Ovary (tissue), 9 donors: ENCODE data around the gene LRP1. TPM values are rescaled to one million over a fixed set of nuclear protein-coding genes. Genes with fewer than 3 reads are reported as not detected.

Source experiments
- DNase-seq, 5 donors: peaks; one replicate each; pipeline ENCODE4 v3.0.0-alpha.2; 2019 to 2020
- H3K27ac ChIP-seq, 2 donors: fragments of 200-600 bp; one replicate each; pipeline versions ENCODE4 v1.5.1 to v1.8.0; 2019 to 2022
- H3K27me3 ChIP-seq: fragments of 200-600 bp; one replicate; pipeline ENCODE4 v1.8.0; 2022
- H3K36me3 ChIP-seq: fragments of 200-600 bp; sonication (generic); one replicate; pipeline ENCODE4 v1.5.1; 2019
- H3K4me1 ChIP-seq: one replicate; pipeline ENCODE4 v1.8.1; 2013; ENCODE audit warnings: mild to moderate bottlenecking, moderate library complexity; ENCODE audit not compliant: insufficient read depth
- H3K4me3 ChIP-seq: fragments of 200-600 bp; sonication (generic); one replicate; pipeline ENCODE4 v1.5.1; 2017
- H3K9me3 ChIP-seq, 2 donors: fragments of 200-600 bp in 1 of 2; sonication (generic) in 1 of 2; one replicate each; pipeline versions ENCODE4 v1.5.1 to v1.8.1; 2013 to 2019; ENCODE audit warnings: mild to moderate bottlenecking in 1 of 2, moderate library complexity in 1 of 2
- EP300 ChIP-seq: sonication (generic); formaldehyde crosslinking; IDR thresholded peaks from one replicate; pipeline ENCODE4 v1.6.1; 2017; ENCODE audit warnings: antibody characterized with exemption
- POLR2A ChIP-seq: fragments of 450-650 bp; IDR thresholded peaks from one replicate; pipeline ENCODE4 v1.6.1; 2017; ENCODE audit warnings: antibody characterized with exemption, mild to moderate bottlenecking, moderate library complexity
- WGBS, 3 donors: extraction: QIAGEN DNeasy Blood & Tissue Kit in 1 of 3; methylation state at CpG; one replicate each; pipeline versions ENCODE4 v1.1.5 to v1.1.7; 2013 to 2017; 5-methylcytosine and 5-hydroxymethylcytosine counted together
- intact Hi-C, 4 donors: fragments of 100-400 bp; cut with DNase I; formaldehyde crosslinking; loops; one replicate each; pipeline versions ENCODE4 v1.11.0 to v1.15.1; 2022 to 2023
- polyA plus RNA-seq, 2 donors: library from polyadenylated mRNA; stranded (reverse); fragments of 200-250 nt in 1 of 2; fragments of 350-450 nt in 1 of 2; fragmentation: Illumina TruSeq in 1 of 2; extraction: RNeasy Lipid Tissue Mini Kit (QIAGEN cat#74804) in 1 of 2; gene quantifications; one replicate each; pipeline ENCODE4 v1.2.3, GENCODE V29; 2013 to 2014
- total RNA-seq, 7 donors: library from RNA; depleted of rRNA in 2 of 7; stranded (reverse); fragments of >200 nt in 2 of 7; fragmentation: NEBNext Ultra II Directional in 3 of 7; extraction: Animal tissue kit (Norgen Biotek cat#: 25700) in 3 of 7; gene quantifications; one replicate each; pipeline versions ENCODE4 v1.1.0 to v1.2.4, GENCODE V29; 2016 to 2023
- TF ChIP-seq, protein P1 (sequence below), 3 donors: fragments of 450-650 bp in 2 of 3; fragments of 200-600 bp in 1 of 3; IDR thresholded peaks; one replicate each; pipeline versions ENCODE4 v1.5.1 to v1.8.0; 2016 to 2022; ENCODE audit warnings: antibody characterized with exemption in 3 of 3, mild to moderate bottlenecking in 1 of 3
- donor health status: DM: no; HTN: no; CAD: no; lungs with moderate emphysema.
- donor health status: DM: no; HTN: no; CAD: no.
- donor health status: Bipolar disorder and iron deficiency.
- donor health status: DM: yes; HTN: yes; CAD: no.
- donor health status: DM: no; HTN: no; CAD: no.
- donor health status: DM: yes; HTN: yes; CAD: no.

Gene LRP1
- total and polyA plus RNA-seq, 9 donors = 76.4 to 640 (median 323) TPM

DNA sequence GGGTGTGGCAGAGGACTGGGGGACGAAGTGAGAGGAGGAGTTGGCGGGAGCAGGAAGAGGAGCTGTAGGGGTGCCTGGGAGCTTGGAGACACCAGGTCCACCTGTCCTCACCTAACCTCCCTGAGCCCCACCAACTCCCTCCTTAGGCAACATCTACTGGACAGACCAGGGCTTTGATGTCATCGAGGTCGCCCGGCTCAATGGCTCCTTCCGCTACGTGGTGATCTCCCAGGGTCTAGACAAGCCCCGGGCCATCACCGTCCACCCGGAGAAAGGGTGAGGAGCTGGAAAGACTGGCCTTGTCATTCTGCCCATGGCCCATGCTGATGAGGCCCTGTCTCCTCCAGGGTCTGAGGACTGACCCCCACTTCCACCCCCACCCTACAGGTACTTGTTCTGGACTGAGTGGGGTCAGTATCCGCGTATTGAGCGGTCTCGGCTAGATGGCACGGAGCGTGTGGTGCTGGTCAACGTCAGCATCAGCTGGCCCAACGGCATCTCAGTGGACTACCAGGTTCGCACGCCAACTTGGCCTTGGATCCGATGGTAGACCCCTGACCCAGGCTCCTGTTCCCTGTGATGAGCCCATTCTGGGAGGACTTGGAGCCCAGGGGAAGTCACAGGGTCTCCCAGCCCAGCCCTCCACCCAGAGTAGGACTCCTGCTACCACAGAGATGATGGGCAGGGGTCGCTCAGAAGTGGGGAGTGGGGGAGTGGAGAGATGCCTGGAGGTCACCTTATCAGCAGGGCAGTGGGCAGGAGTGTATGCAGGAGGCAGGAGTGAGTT lies 55.8 kb downstream of the LRP1 start:
- H3K36me3 ChIP-seq = peaks cover 2% of the 10 kb centered on the region
- no peak for DNase-seq
- WGBS, 3 donors = 85 to 90% (median 89%) methylated on average over 21 to 22 of the region's 22 CpGs
- no peaks in the 10 kb centered on the region for H3K27me3 ChIP-seq
- H3K4me1 ChIP-seq = no peaks in the 10 kb centered on the region
- intact Hi-C loops = loop anchor here in 3 of 4 donors (2.0 to 5.0 kb wide), 3 partner anchors 57 to 117 kb away; partner anchors contain the start of gene LRP1 (in 1 of the 3)
- TF ChIP-seq EP300 (no peak), POLR2A (no peak)
- TF ChIP-seq, protein P1, sequence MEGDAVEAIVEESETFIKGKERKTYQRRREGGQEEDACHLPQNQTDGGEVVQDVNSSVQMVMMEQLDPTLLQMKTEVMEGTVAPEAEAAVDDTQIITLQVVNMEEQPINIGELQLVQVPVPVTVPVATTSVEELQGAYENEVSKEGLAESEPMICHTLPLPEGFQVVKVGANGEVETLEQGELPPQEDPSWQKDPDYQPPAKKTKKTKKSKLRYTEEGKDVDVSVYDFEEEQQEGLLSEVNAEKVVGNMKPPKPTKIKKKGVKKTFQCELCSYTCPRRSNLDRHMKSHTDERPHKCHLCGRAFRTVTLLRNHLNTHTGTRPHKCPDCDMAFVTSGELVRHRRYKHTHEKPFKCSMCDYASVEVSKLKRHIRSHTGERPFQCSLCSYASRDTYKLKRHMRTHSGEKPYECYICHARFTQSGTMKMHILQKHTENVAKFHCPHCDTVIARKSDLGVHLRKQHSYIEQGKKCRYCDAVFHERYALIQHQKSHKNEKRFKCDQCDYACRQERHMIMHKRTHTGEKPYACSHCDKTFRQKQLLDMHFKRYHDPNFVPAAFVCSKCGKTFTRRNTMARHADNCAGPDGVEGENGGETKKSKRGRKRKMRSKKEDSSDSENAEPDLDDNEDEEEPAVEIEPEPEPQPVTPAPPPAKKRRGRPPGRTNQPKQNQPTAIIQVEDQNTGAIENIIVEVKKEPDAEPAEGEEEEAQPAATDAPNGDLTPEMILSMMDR (IDR thresholded peaks at IDR 0.05) = no peak
- no peak overlapping the region for H3K4me3 ChIP-seq
- H3K9me3 ChIP-seq = no peaks in the 10 kb centered on the region
- H3K27ac ChIP-seq = no peak overlapping the region

DNA sequence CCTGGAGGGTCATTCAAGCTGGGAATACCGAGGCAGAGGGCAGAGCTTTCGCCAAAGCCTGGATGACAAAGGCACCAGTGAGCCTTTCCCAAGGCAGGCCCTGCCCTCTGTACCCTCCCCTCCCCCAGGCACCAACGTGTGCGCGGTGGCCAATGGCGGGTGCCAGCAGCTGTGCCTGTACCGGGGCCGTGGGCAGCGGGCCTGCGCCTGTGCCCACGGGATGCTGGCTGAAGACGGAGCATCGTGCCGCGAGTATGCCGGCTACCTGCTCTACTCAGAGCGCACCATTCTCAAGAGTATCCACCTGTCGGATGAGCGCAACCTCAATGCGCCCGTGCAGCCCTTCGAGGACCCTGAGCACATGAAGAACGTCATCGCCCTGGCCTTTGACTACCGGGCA lies 57.1 kb downstream of the LRP1 start:
- Histone ChIP-seq H3K36me3 (peaks cover 2% of the 10 kb centered on the region), H3K27ac (no peak overlapping the region), H3K4me3 (no peak overlapping the region), H3K27me3 (no peaks in the 10 kb centered on the region), H3K9me3 (no peaks in the 10 kb centered on the region), H3K4me1 (no peaks in the 10 kb centered on the region)
- intact Hi-C loops = loop anchor here in 1 of 4 donors (5.0 kb wide), 1 partner anchor 113 kb away; no protein-coding TSS in a partner anchor
- DNase-seq = no peak
- 85 to 92% (median 89%) methylated on average over 23 to 25 of the region's 25 CpGs for WGBS, 3 donors
- TF ChIP-seq POLR2A (no peak), EP300 (no peak)
- TF ChIP-seq, protein P1 (IDR thresholded peaks at IDR 0.05) = no peak

DNA sequence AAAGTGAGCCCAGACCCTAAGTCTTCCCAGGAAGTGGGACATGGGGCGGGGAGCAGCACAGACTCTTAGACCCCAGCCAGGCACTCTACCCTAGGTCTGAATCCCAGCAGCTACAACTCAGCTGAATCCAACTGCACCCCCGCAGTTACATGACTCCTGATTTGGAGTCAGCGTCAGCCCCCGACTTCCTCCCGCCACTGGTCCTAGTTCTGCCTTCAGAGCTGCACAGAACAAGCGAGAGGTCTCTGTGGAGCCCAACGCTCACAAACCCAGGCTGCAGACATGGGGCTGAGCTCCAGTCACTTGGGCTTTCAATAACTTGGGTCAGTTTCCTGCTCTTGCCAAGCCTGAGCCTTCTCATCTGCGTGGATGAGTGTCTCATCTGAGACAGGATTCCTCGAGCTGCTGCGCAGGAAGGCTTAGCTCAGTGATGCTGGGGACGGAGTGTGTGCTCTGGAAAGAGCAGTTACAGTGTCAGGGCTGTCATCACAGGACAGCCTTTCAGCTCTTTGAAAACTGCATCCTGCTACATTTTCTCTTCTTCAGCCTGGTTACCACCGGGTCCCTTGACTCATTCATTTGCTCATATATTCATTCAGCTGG lies 57.7 kb downstream of the LRP1 start:
- intact Hi-C loops = loop anchor here in 1 of 4 donors (5.0 kb wide), 1 partner anchor 114 kb away; no protein-coding TSS in a partner anchor

More for the DNA sequence above, 57.7 kb downstream of the LRP1 start:
- Histone ChIP-seq H3K4me3 (no peak overlapping the region), H3K36me3 (peaks cover 2% of the 10 kb centered on the region), H3K9me3 (no peaks in the 10 kb centered on the region), H3K27ac (no peak overlapping the region), H3K4me1 (no peaks in the 10 kb centered on the region), H3K27me3 (no peaks in the 10 kb centered on the region)
- no peak for DNase-seq
- 77 to 82% (median 80%) methylated on average over 12 of the region's 12 CpGs for WGBS, 3 donors
- no peak for TF ChIP-seq POLR2A
- no peak for TF ChIP-seq EP300
- TF ChIP-seq, protein P1 (IDR thresholded peaks at IDR 0.05) = no peak
